K562 (cell line): ENCODE data around the gene OFD1. TPM values are rescaled to one million over a fixed set of nuclear protein-coding genes. Genes with fewer than 3 reads are reported as not detected.

Source experiments
- ARID1B ChIP-seq: fragments of 450-650 bp; IDR thresholded peaks from 2 replicates; pipeline ENCODE4 v1.6.1; 2016; ENCODE audit warnings: antibody characterized with exemption, mild to moderate bottlenecking, inconsistent platforms
- ATF7 ChIP-seq: fragments of 450-650 bp; IDR thresholded peaks from 2 replicates; pipeline ENCODE4 v1.7.1; 2014; ENCODE audit warnings: mild to moderate bottlenecking, moderate library complexity
- BRCA1 ChIP-seq, 2 experiments: fragments of 450-650 bp in 1 of 2; sonication (generic) in 1 of 2; formaldehyde crosslinking in 1 of 2; IDR thresholded peaks; 2 replicates each; pipeline versions ENCODE4 v1.5.0 to v1.6.1; 2017 to 2020; ENCODE audit warnings: mild to moderate bottlenecking in 1 of 2, missing genetic modification reagents in 1 of 2
- EHMT2 ChIP-seq: fragments of 450-650 bp; IDR thresholded peaks from 2 replicates; pipeline ENCODE4 v1.6.1; 2018; ENCODE audit warnings: antibody characterized with exemption
- FOXJ2 ChIP-seq: fragments of 200-800 bp; sonication (Bioruptor generic); IDR thresholded peaks from 2 replicates; pipeline ENCODE4 v1.6.1; 2016; ENCODE audit warnings: missing genetic modification characterization, missing compliant biosample characterization
- GABPB1 ChIP-seq: sonication (generic); formaldehyde crosslinking; IDR thresholded peaks from 2 replicates; pipeline ENCODE4 v1.8.0; 2022; ENCODE audit warnings: mild to moderate bottlenecking, missing genetic modification reagents
- GTF2A2 ChIP-seq: IDR thresholded peaks from 2 replicates; pipeline ENCODE4 v1.6.1; 2016; ENCODE audit warnings: mild to moderate bottlenecking, missing genetic modification characterization, missing compliant biosample characterization
- HEY1 ChIP-seq: fragments of 250-450 bp; sonication (Bioruptor Pico); IDR thresholded peaks from 2 replicates; pipeline ENCODE4 v1.5.0; 2020; ENCODE audit warnings: mild to moderate bottlenecking, moderate library complexity, borderline replicate concordance
- KDM2B ChIP-seq: fragments of 250-450 bp; sonication (Bioruptor Pico); IDR thresholded peaks from 2 replicates; pipeline ENCODE4 v1.8.0; 2021; ENCODE audit warnings: mild to moderate bottlenecking, moderate library complexity
- NFE2 ChIP-seq: IDR thresholded peaks from 2 replicates; pipeline ENCODE4 v1.6.1; 2014; ENCODE audit warnings: antibody characterized with exemption, low read depth
- PATZ1 ChIP-seq: fragments of 250-450 bp; sonication (Bioruptor Pico); IDR thresholded peaks from 2 replicates; pipeline ENCODE4 v1.5.0; 2020; ENCODE audit warnings: mild to moderate bottlenecking, borderline replicate concordance
- RCOR1 ChIP-seq, 2 experiments: IDR thresholded peaks; 2 replicates each; pipeline ENCODE4 v1.6.1; 2012; ENCODE audit warnings: low read depth in 2 of 2, low read length in 2 of 2, borderline replicate concordance in 1 of 2, improper control_type of control experiment in 1 of 2
- SRSF9 ChIP-seq: fragments of 200-400 bp; formaldehyde crosslinking; IDR thresholded peaks from 2 replicates; pipeline ENCODE4 v1.6.1; 2017; ENCODE audit warnings: low read depth, low read length, borderline replicate concordance
- TARDBP ChIP-seq: fragments of 450-650 bp; IDR thresholded peaks from 2 replicates; pipeline ENCODE4 v1.6.1; 2016
- TEAD2 ChIP-seq: fragments of 450-650 bp; IDR thresholded peaks from 2 replicates; pipeline ENCODE4 v1.6.1; 2016; ENCODE audit warnings: missing genetic modification characterization, control low read depth, missing compliant biosample characterization
- ZBTB5 ChIP-seq: fragments of 450-650 bp; IDR thresholded peaks from 2 replicates; pipeline ENCODE4 v1.6.1; 2017; ENCODE audit warnings: antibody characterized with exemption
- polyA plus RNA-seq, 8 experiments: library from polyadenylated mRNA; depleted of rRNA in 4 of 8; stranded (reverse) in 5 of 8; unstranded in 3 of 8; fragments of >200 nt; fragmentation: Nextera tagmentation in 2 of 8; fragmentation: Illumina TruSeq in 1 of 8; extraction: Ambion mirVana in 2 of 8; extraction: Trizol in 1 of 8; gene quantifications; 2 replicates each; pipeline versions ENCODE4 v1.2.1 to v1.2.3, GENCODE V29; 2011 to 2014; ENCODE audit warnings: inconsistent platforms in 1 of 8, missing spikeins in 1 of 8
- total RNA-seq, 7 experiments: library from RNA; depleted of rRNA in 6 of 7; stranded (reverse); fragments of >200 nt in 6 of 7; fragmentation: Illumina TruSeq in 2 of 7; extraction: Trizol in 2 of 7; gene quantifications; 2 replicates each; pipeline versions ENCODE4 v1.2.1 to v1.2.3, GENCODE V29; 2011 to 2021; ENCODE audit warnings: low replicate concordance in 1 of 7
- TF ChIP-seq, protein P1 (sequence below): fragments of 200-800 bp; sonication (Bioruptor generic); IDR thresholded peaks from 2 replicates; pipeline ENCODE4 v1.6.1; 2016; ENCODE audit warnings: missing genetic modification characterization, missing compliant biosample characterization
- TF ChIP-seq, protein P2 (sequence below): fragments of 200-800 bp; sonication (Bioruptor generic); IDR thresholded peaks from 2 replicates; pipeline ENCODE4 v1.6.1; 2017; ENCODE audit warnings: missing genetic modification characterization, missing compliant biosample characterization

The OFD1 gene
- total and polyA plus RNA-seq, 9 of the 15 experiments (the other 6 are each of a cell fraction or from before 2014, with no cell fraction given) = 22.0 to 49.1 (median 30.2) TPM

DNA sequence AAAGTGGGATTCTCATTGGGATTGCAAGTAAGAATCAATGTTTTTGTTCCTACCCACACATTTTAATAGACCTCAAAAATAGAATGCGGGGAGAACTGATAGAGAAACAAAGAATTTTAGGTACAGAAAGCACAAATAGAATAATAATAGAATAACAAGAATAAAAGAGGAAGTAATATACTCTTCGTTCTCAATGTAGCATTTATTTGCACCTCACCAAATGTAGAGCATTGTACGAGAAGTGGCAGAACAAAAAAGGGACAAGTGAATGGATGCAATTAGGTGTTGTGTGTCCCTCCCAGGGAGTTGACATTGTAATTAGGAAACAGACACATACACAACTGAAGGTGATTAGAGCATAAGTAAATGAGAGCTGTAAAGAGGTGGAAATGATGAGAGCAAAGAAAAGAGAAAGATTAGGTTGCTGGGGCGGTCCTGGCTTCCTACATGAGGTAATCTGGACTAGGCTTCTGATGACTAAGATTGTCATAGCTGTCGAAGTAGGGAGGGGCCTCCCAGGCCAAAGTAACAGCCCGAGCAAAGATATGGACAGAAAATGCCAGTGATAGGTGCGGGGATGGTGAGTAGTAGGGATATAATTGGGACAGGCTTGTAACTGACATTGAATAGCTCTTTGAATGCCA is 35.2 kb upstream of the OFD1 start (continued):
- TF ChIP-seq ZBTB5 = no peak
- TF ChIP-seq ATF7 = peak; percentile 71
- no peak for TF ChIP-seq KDM2B (CRISPR knock-in tag)
- TF ChIP-seq ARID1B = peak; percentile 54
- no peak for TF ChIP-seq BRCA1 (IDR thresholded peaks at IDR 0.05)
- no peak for TF ChIP-seq BRCA1 (CRISPR knock-in tag; IDR thresholded peaks at IDR 0.05)
- no peak for TF ChIP-seq HEY1 (CRISPR knock-in tag)
- no peak for TF ChIP-seq GTF2A2 (tag)
- no peak for TF ChIP-seq PATZ1 (CRISPR knock-in tag)
- TF ChIP-seq NFE2 = 0 out of 2 replicates have a peak, but pooled peaks have one; percentile 19
- TF ChIP-seq TARDBP = no peak
- no peak for TF ChIP-seq TEAD2 (tag)
- TF ChIP-seq, protein P1, sequence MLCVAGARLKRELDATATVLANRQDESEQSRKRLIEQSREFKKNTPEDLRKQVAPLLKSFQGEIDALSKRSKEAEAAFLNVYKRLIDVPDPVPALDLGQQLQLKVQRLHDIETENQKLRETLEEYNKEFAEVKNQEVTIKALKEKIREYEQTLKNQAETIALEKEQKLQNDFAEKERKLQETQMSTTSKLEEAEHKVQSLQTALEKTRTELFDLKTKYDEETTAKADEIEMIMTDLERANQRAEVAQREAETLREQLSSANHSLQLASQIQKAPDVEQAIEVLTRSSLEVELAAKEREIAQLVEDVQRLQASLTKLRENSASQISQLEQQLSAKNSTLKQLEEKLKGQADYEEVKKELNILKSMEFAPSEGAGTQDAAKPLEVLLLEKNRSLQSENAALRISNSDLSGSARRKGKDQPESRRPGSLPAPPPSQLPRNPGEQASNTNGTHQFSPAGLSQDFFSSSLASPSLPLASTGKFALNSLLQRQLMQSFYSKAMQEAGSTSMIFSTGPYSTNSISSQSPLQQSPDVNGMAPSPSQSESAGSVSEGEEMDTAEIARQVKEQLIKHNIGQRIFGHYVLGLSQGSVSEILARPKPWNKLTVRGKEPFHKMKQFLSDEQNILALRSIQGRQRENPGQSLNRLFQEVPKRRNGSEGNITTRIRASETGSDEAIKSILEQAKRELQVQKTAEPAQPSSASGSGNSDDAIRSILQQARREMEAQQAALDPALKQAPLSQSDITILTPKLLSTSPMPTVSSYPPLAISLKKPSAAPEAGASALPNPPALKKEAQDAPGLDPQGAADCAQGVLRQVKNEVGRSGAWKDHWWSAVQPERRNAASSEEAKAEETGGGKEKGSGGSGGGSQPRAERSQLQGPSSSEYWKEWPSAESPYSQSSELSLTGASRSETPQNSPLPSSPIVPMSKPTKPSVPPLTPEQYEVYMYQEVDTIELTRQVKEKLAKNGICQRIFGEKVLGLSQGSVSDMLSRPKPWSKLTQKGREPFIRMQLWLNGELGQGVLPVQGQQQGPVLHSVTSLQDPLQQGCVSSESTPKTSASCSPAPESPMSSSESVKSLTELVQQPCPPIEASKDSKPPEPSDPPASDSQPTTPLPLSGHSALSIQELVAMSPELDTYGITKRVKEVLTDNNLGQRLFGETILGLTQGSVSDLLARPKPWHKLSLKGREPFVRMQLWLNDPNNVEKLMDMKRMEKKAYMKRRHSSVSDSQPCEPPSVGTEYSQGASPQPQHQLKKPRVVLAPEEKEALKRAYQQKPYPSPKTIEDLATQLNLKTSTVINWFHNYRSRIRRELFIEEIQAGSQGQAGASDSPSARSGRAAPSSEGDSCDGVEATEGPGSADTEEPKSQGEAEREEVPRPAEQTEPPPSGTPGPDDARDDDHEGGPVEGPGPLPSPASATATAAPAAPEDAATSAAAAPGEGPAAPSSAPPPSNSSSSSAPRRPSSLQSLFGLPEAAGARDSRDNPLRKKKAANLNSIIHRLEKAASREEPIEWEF (CRISPR knock-in tag) = no peak
- TF ChIP-seq RCOR1 (IDR thresholded peaks at IDR 0.05; ENCODE audit: borderline replicate concordance in 1 of 2, low read depth in 2 of 2, low read length in 2 of 2) = peak in 1 of 2 experiments; percentile 70; a peak in 1 of 4 replicates
- no peak for TF ChIP-seq SRSF9
- TF ChIP-seq, protein P2, sequence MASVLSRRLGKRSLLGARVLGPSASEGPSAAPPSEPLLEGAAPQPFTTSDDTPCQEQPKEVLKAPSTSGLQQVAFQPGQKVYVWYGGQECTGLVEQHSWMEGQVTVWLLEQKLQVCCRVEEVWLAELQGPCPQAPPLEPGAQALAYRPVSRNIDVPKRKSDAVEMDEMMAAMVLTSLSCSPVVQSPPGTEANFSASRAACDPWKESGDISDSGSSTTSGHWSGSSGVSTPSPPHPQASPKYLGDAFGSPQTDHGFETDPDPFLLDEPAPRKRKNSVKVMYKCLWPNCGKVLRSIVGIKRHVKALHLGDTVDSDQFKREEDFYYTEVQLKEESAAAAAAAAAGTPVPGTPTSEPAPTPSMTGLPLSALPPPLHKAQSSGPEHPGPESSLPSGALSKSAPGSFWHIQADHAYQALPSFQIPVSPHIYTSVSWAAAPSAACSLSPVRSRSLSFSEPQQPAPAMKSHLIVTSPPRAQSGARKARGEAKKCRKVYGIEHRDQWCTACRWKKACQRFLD = no peak
- TF ChIP-seq GABPB1 (CRISPR knock-in tag) = no peak
- no peak for TF ChIP-seq EHMT2
- no peak for TF ChIP-seq FOXJ2
